ENCODE measurements around the gene FAM120A. TPM values are rescaled to one million over a fixed set of nuclear protein-coding genes. Genes with fewer than 3 reads are reported as not detected.

The FAM120A gene
- total and polyA plus RNA-seq, 12 donors = 42.6 to 147 (median 96.4) TPM

GRCh38 chr9:93456022-93456421 is 4.5 kb downstream of the FAM120A start:
- 92 to 100% (median 95%) methylated on average over 1 of the region's 1 CpG for WGBS, 4 donors
- no peaks in the 10 kb centered on the region for H3K9me3 ChIP-seq (replicated peaks in 1 of 3)
- no peak overlapping the region for H3K27ac ChIP-seq
- H3K36me3 ChIP-seq (replicated peaks in 1 of 2) = no peaks in the 10 kb centered on the region
- peaks cover 15 to 64% of the 10 kb centered on the region in 2 donors for H3K4me1 ChIP-seq (replicated peaks in 1 of 2)
- no peak overlapping the region for H3K4me3 ChIP-seq
- intact Hi-C loops (cut with DNase I) = loop anchor here in 1 of 2 donors (10.0 kb wide), 1 partner anchor 99 kb away; no protein-coding TSS in a partner anchor
- no peak for DNase-seq
- TF ChIP-seq POLR2A (IDR thresholded peaks at IDR 0.05) (no peak), CTCF (IDR thresholded peaks at IDR 0.05) (no peak)
- H3K27me3 ChIP-seq = no peaks in the 10 kb centered on the region

- intact Hi-C loops (cut with DNase I) = loop anchor here in 1 of 2 donors (10.0 kb wide), 1 partner anchor 98 kb away; no protein-coding TSS in a partner anchor
- Histone ChIP-seq H3K36me3 (replicated peaks in 1 of 2) (no peaks in the 10 kb centered on the region), H3K27ac (no peak overlapping the region), H3K4me1 (replicated peaks in 1 of 2) (peaks cover 15 to 66% of the 10 kb centered on the region in 2 donors), H3K4me3 (no peak overlapping the region), H3K9me3 (replicated peaks in 1 of 3) (no peaks in the 10 kb centered on the region), H3K27me3 (no peaks in the 10 kb centered on the region)
- no peak for DNase-seq
- 71 to 89% (median 77%) methylated on average over 2 of the region's 2 CpGs for WGBS, 4 donors
- TF ChIP-seq POLR2A (IDR thresholded peaks at IDR 0.05) = no peak
Measured at GRCh38 chr9:93456504-93456903, 5.0 kb downstream of the FAM120A start.

- H3K27me3 ChIP-seq = no peaks in the 10 kb centered on the region
- WGBS, 4 donors = 82 to 91% (median 84%) methylated on average over 1 of the region's 1 CpG
- no peak overlapping the region for H3K4me3 ChIP-seq
- H3K36me3 ChIP-seq (replicated peaks in 1 of 2) = no peaks in the 10 kb centered on the region
- no peak for DNase-seq
- no peaks in the 10 kb centered on the region for H3K9me3 ChIP-seq (replicated peaks in 1 of 3)
- H3K4me1 ChIP-seq (replicated peaks in 1 of 2) = peaks cover 15 to 70% of the 10 kb centered on the region in 2 donors
- intact Hi-C loops (cut with DNase I) = loop anchor here in 1 of 2 donors (10.0 kb wide), 1 partner anchor 98 kb away; no protein-coding TSS in a partner anchor
- no peak overlapping the region for H3K27ac ChIP-seq
- TF ChIP-seq POLR2A (IDR thresholded peaks at IDR 0.05) = no peak
- no peak for TF ChIP-seq CTCF (IDR thresholded peaks at IDR 0.05)
Measured at GRCh38 chr9:93457006-93457405, 5.5 kb downstream of the FAM120A start.

GRCh38 chr9:93458712-93459111 is 7.2 kb downstream of the FAM120A start:
- 62 to 71% (median 64%) methylated on average over 4 of the region's 4 CpGs for WGBS, 4 donors
- TF ChIP-seq POLR2A (IDR thresholded peaks at IDR 0.05) = no peak
- no peak for TF ChIP-seq CTCF (IDR thresholded peaks at IDR 0.05)
- H3K9me3 ChIP-seq (replicated peaks in 1 of 3) = no peaks in the 10 kb centered on the region
- H3K36me3 ChIP-seq (replicated peaks in 1 of 2) = no peaks in the 10 kb centered on the region
- H3K27me3 ChIP-seq = no peaks in the 10 kb centered on the region
- intact Hi-C loops (cut with DNase I) = loop anchor here in 1 of 2 donors (10.0 kb wide), 1 partner anchor 96 kb away; no protein-coding TSS in a partner anchor
- H3K27ac ChIP-seq = peak overlapping the region in 2 of 5 donors; percentile 14 to 22
- peaks cover 15 to 75% of the 10 kb centered on the region in 2 donors for H3K4me1 ChIP-seq (replicated peaks in 1 of 2)
- DNase-seq = peak in 1 of 7 donors; percentile 9
- no peak overlapping the region for H3K4me3 ChIP-seq

- no peak for TF ChIP-seq CTCF (IDR thresholded peaks at IDR 0.05)
- TF ChIP-seq POLR2A (IDR thresholded peaks at IDR 0.05) = no peak
- H3K4me1 ChIP-seq (replicated peaks in 1 of 2) = peaks cover 15 to 73% of the 10 kb centered on the region in 2 donors
- H3K27me3 ChIP-seq = no peaks in the 10 kb centered on the region
- no peaks in the 10 kb centered on the region for H3K9me3 ChIP-seq (replicated peaks in 1 of 3)
- H3K36me3 ChIP-seq (replicated peaks in 1 of 2) = no peaks in the 10 kb centered on the region
- H3K27ac ChIP-seq = no peak overlapping the region
- no peak overlapping the region for H3K4me3 ChIP-seq
- intact Hi-C loops (cut with DNase I) = loop anchor here in 1 of 2 donors (10.0 kb wide), 1 partner anchor 95 kb away; no protein-coding TSS in a partner anchor
- no peak for DNase-seq
Measured at GRCh38 chr9:93459432-93459847, 8.0 kb downstream of the FAM120A start.

Data from adrenal gland (tissue), 12 donors.